ENCODE results near the gene GSTO1. TPM values are rescaled to one million over a fixed set of nuclear protein-coding genes. Genes with fewer than 3 reads are reported as not detected.

The GSTO1 gene
- total and polyA plus RNA-seq, 2 donors (not counting 1 experiment from before 2014, with no cell fraction given) = 151 to 249 TPM

DNA sequence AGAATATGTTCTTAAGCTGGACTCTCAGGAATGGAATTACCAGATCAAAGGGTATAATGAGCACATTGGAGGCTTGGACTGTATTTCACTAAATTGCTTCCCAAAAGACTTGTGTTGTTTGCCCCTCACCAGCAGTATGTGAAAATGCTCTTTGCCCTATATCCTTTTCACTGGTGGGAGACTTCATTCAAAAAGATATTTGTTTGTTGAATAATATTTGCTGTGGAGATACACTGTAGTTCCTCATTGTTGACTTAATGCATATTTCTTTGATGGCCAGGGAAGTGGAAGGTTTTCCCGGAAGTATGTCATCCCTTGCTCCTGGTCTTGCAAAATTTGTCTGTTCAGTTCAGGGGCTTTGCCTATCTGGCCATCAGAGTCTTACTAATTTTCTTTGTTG, 33.7 kb downstream of the GSTO1 start:
- Histone ChIP-seq H2AFZ (ENCODE audit: low read length) (no peak overlapping the region), H3K79me2 (ENCODE audit: control insufficient read depth, insufficient read depth, low read length) (no peaks in the 10 kb centered on the region), H3K9ac (ENCODE audit: insufficient read depth, low read length) (no peak overlapping the region), H3K4me1 (ENCODE audit: control insufficient read depth, extremely low read depth, insufficient read depth, low read length) (peaks cover 2% of the 10 kb centered on the region), H3K4me2 (ENCODE audit: extremely low read depth, insufficient read depth, low read length) (no peak overlapping the region), H3K27ac (ENCODE audit: insufficient read depth, low read length) (no peak overlapping the region), H3K9me3 (ENCODE audit: control insufficient read depth, insufficient read depth, low read depth, low read length) (no peaks in the 10 kb centered on the region), H4K20me1 (ENCODE audit: control insufficient read depth, extremely low read depth, insufficient read depth, low read length) (no peaks in the 10 kb centered on the region), H3K27me3 (ENCODE audit: control insufficient read depth, insufficient read depth, low read length) (no peaks in the 10 kb centered on the region), H3K4me3 (replicated peaks in 1 of 4; ENCODE audit: control extremely low read depth in 1 of 4, insufficient read depth in 1 of 4, low read depth in 3 of 4, low read length in 4 of 4) (no peak overlapping the region), H3K36me3 (ENCODE audit: control insufficient read depth, insufficient read depth, low read length) (no peaks in the 10 kb centered on the region)
- TF ChIP-seq EZH2 (IDR thresholded peaks at IDR 0.05; ENCODE audit: low read length, missing control alignments) = no peak
- TF ChIP-seq, protein P1, sequence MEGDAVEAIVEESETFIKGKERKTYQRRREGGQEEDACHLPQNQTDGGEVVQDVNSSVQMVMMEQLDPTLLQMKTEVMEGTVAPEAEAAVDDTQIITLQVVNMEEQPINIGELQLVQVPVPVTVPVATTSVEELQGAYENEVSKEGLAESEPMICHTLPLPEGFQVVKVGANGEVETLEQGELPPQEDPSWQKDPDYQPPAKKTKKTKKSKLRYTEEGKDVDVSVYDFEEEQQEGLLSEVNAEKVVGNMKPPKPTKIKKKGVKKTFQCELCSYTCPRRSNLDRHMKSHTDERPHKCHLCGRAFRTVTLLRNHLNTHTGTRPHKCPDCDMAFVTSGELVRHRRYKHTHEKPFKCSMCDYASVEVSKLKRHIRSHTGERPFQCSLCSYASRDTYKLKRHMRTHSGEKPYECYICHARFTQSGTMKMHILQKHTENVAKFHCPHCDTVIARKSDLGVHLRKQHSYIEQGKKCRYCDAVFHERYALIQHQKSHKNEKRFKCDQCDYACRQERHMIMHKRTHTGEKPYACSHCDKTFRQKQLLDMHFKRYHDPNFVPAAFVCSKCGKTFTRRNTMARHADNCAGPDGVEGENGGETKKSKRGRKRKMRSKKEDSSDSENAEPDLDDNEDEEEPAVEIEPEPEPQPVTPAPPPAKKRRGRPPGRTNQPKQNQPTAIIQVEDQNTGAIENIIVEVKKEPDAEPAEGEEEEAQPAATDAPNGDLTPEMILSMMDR (conservative IDR thresholded peaks at IDR 0.05 in 1 of 2, IDR thresholded peaks at IDR 0.05 in 1 of 2; ENCODE audit: low read depth in 1 of 2, low read length in 2 of 2) = no peak
- DNase-seq (ENCODE audit: low read depth in 2 of 2) = no peak

DNA sequence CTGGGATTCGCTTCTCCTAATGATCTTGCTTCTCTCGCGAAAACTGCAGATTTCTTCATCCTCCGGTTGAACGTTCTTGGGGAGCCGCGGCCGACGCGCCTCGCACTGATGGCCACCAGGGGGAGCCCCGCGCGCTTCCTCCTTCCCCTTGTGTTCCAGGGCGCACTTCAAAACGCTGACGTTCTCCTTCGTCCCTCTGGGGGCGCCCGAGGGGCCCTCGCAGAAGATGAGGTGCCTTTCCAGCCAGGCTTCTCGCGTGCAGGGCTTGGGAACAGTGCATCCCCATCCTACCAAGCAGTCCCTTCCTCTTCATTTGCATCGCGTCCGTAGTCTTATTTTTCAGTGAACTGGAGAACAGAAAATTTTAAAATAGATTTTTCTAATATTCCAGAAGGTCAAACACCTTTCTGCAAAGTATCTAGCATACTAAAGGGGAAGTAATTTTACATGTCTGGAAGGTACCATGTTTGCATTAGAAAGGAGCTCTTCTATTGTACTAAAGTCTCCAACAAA, 36.8 kb downstream of the GSTO1 start:
- no peak overlapping the region for H3K9ac ChIP-seq (ENCODE audit: insufficient read depth, low read length)
- peak; percentile 75 to 89 for DNase-seq (ENCODE audit: low read depth in 2 of 2)
- no peaks in the 10 kb centered on the region for H3K79me2 ChIP-seq (ENCODE audit: control insufficient read depth, insufficient read depth, low read length)
- H3K27ac ChIP-seq (ENCODE audit: insufficient read depth, low read length) = no peak overlapping the region
- H3K36me3 ChIP-seq (ENCODE audit: control insufficient read depth, insufficient read depth, low read length) = no peaks in the 10 kb centered on the region
- peak overlapping the region; percentile 81 for H3K4me2 ChIP-seq (ENCODE audit: extremely low read depth, insufficient read depth, low read length)
- H3K9me3 ChIP-seq (ENCODE audit: control insufficient read depth, insufficient read depth, low read depth, low read length) = no peaks in the 10 kb centered on the region
- no peaks in the 10 kb centered on the region for H4K20me1 ChIP-seq (ENCODE audit: control insufficient read depth, extremely low read depth, insufficient read depth, low read length)
- H3K27me3 ChIP-seq (ENCODE audit: control insufficient read depth, insufficient read depth, low read length) = no peaks in the 10 kb centered on the region
- peaks cover 2% of the 10 kb centered on the region for H3K4me1 ChIP-seq (ENCODE audit: control insufficient read depth, extremely low read depth, insufficient read depth, low read length)
- H2AFZ ChIP-seq (ENCODE audit: low read length) = peak overlapping the region; percentile 82
- H3K4me3 ChIP-seq (replicated peaks in 1 of 4; ENCODE audit: control extremely low read depth in 1 of 4, insufficient read depth in 1 of 4, low read depth in 3 of 4, low read length in 4 of 4) = peak overlapping the region in 2 of 4 experiments; percentile 23 to 28
- TF ChIP-seq EZH2 (IDR thresholded peaks at IDR 0.05; ENCODE audit: low read length, missing control alignments) = no peak
- TF ChIP-seq, protein P1 (conservative IDR thresholded peaks at IDR 0.05 in 1 of 2, IDR thresholded peaks at IDR 0.05 in 1 of 2; ENCODE audit: low read depth in 1 of 2, low read length in 2 of 2) = peak; percentile 100

GRCh38 chr10:104293011-104293410, 38.3 kb downstream of the GSTO1 start:
- H3K9ac ChIP-seq (ENCODE audit: insufficient read depth, low read length) = no peak overlapping the region
- H4K20me1 ChIP-seq (ENCODE audit: control insufficient read depth, extremely low read depth, insufficient read depth, low read length) = no peaks in the 10 kb centered on the region
- TF ChIP-seq, protein P1 (conservative IDR thresholded peaks at IDR 0.05 in 1 of 2, IDR thresholded peaks at IDR 0.05 in 1 of 2; ENCODE audit: low read depth in 1 of 2, low read length in 2 of 2) = no peak
- TF ChIP-seq EZH2 (IDR thresholded peaks at IDR 0.05; ENCODE audit: low read length, missing control alignments) = no peak
- no peak overlapping the region for H3K4me2 ChIP-seq (ENCODE audit: extremely low read depth, insufficient read depth, low read length)
- no peaks in the 10 kb centered on the region for H3K27me3 ChIP-seq (ENCODE audit: control insufficient read depth, insufficient read depth, low read length)
- H3K4me1 ChIP-seq (ENCODE audit: control insufficient read depth, extremely low read depth, insufficient read depth, low read length) = peaks cover 5% of the 10 kb centered on the region
- no peaks in the 10 kb centered on the region for H3K9me3 ChIP-seq (ENCODE audit: control insufficient read depth, insufficient read depth, low read depth, low read length)
- peak in 1 of 2 donors; percentile 58 for DNase-seq (ENCODE audit: low read depth in 2 of 2)
- H2AFZ ChIP-seq (ENCODE audit: low read length) = no peak overlapping the region
- no peaks in the 10 kb centered on the region for H3K79me2 ChIP-seq (ENCODE audit: control insufficient read depth, insufficient read depth, low read length)
- no peak overlapping the region for H3K27ac ChIP-seq (ENCODE audit: insufficient read depth, low read length)
- no peak overlapping the region for H3K4me3 ChIP-seq (replicated peaks in 1 of 4; ENCODE audit: control extremely low read depth in 1 of 4, insufficient read depth in 1 of 4, low read depth in 3 of 4, low read length in 4 of 4)
- H3K36me3 ChIP-seq (ENCODE audit: control insufficient read depth, insufficient read depth, low read length) = no peaks in the 10 kb centered on the region
